HG03558 (cell line): ENCODE data around the gene NMNAT1.
"Not testable (repeated sequence)": the region's sequence is repeated elsewhere in the genome, so short reads cannot be mapped to it uniquely, and the experiment has no call there.

Experiments
- ATAC-seq: cut with Tn5 transposase; IDR thresholded peaks from one replicate; pipeline ENCODE4 v1.9.1; 2021; ENCODE audit warnings: moderate number of reproducible peaks; ENCODE audit not compliant: unreplicated experiment; ENCODE audit errors: extremely low read depth

Gene NMNAT1

DNA sequence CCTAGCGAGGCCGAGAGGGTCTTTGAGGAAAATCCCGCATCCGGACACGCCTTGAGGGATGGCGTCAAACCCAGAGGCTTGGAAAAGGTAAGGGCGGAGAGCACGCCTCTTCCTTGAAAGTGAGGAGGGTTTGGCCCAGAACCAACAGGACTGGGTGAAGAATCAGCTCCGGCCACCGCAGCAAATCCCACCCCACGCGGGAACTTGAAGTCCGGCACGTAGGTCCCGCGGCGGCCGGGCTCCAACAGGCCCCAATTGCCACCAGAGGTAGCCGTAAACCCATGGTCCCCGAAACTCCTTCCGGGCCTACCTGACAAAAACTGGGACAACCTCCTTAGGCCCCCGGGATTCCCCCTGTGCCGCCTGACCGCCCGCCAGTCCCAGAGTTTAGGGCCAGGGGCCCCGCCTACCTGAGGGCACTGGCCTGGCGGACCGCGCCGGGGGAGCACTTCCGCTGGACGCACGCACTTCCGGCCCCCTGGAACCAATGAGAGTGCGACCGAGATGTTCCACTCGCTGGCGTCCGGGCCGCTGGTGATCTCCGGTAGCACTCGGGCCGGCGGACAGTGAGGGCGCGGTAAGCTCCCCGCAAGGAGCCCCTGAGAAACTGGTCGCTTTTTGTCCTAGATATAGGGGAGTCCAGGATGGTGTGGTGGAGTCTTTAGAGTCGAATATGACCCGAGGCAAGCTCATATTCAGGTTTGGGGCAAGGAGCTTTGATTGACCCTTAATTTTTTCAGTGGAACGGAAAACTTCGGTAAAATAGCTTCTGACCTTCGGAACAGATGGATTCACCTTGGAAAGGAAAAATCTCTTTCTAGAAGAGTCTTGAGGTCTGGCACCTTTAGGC lies at the start of gene NMNAT1, which contains the start of gene LZIC:
NMNAT1 (plus strand) TSS at position 537 of the 850 bp plus-strand sequence. CDS start 28,599 bp downstream, outside the sequence.
LZIC (minus strand) TSS at position 453 of the 850 bp plus-strand sequence. CDS start 6,772 bp downstream, outside the sequence.
- peak; percentile 47 for ATAC-seq

DNA sequence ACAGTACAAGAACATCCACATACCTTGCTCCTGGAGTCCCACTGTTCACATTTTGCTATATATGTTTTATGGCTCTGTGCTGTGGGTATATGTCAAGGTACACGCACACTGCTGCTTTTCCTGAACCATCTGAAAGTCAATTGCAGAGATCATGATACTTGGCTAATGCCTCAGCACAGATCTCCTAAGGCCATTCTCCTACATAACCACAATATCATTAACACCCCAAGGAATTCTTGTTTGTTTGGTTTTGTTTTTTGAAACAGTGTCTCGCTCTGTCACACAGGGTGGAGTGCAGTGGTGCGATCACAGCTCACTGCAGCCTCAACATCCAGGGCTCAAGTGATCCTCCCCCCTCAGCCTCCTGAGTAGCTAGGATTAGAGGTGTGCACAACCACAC lies 49.2 kb upstream of the NMNAT1 start:
- ATAC-seq, result no peak

DNA sequence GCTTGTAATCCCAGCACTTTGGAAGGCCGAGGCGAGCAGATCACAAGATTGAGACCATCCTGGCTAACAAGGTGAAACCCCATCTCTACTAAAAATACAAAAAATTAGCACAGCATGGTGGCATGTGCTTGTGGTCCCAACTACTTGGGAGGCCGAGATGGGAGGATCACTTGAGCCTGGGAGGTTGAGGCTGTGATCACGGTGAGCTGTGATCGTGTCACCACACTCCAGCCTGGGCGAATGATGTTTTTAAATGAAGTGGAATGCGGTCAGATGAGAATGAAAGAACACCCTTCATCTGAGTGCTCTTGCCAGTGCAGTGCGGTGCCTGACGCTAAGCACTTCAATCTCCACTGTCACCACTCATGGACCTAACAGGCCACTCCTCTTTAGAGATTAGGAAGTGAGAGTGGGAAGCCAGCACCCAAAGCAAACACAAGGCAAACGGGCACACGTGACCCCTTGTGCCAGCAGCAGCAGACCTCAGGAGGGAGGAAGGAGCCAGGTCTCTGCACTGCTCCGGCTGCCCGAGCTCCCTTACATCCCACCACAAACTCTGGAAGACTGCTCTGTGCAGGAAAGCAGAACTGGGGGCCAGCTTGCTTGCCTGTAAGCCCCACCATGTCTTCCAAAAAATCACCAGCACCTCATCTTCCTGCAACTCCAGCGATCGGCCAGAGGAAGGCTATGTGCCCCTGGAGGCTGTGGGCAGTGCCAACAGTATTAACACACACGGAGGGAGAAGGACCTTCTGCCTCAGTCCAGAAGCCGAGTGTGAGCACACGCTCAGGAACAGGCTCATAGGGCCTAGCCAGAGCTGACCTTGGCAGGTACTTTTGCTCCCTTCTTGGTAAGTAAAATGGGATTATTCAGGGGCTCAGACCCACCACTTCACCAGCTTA lies 42.9 kb upstream of the NMNAT1 start:
- ATAC-seq, result no peak

DNA sequence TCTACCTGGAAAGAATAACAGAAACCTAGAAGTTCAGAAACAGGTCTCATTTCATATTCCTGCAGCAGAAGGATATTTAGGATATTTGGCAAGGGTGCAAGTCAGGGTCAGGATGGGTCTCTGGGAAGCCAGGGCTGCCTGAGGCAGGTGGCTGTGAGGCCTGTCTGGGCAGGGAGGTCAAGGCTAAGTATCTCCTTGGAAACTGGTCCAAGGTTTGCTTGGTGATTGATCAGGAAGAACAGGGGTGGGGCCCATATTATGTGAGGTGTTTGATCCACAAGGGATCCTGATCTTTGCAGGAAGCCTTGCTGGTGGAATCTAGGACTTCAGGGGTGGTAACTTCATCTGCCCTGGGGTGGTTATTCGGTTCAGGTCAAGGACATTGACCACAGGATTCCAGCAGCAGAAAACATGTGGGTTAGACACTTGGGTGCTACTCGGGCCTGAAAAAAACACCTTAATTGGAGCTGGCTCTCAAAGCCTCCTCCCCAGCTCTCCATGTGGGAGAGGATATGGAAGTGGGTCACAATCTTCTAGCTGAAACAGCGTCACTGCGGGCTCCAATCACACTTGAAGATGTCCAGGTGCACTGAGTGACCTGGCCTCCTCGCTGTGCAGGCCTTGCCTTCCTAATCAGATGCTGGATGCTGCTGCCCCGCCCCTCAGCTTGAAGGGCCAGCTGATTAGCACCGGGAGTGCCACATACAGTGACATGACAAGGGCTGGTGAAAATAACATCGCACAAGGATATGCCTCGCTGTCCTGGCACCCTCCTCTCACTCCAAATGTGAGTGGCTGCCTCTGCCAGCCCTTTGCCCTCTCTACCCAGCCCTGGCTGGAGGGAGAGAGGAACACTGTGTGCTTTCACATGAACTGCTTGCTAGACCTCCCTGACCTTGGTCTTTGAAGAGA lies 41.9 kb upstream of the NMNAT1 start:
- no peak for ATAC-seq

DNA sequence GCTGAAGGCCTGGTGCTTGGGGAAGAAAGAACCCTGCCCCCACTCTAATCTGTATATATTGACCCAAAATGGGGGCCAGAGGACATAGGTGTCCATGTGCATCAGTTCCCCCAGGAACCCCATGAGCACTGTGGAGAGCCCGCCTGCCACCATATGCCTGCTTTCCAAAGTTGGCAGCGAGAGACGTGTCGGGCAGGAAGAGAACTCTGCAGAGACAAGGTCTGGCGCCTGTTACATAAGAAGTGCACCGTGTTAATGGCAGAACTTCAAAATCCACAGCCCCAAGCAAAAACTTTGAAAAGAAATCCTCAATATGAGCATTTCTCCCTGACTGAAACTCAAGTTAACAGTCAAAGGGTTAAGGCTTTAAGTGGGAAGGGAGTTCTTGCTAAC lies 41.2 kb upstream of the NMNAT1 start:
- no peak for ATAC-seq

DNA sequence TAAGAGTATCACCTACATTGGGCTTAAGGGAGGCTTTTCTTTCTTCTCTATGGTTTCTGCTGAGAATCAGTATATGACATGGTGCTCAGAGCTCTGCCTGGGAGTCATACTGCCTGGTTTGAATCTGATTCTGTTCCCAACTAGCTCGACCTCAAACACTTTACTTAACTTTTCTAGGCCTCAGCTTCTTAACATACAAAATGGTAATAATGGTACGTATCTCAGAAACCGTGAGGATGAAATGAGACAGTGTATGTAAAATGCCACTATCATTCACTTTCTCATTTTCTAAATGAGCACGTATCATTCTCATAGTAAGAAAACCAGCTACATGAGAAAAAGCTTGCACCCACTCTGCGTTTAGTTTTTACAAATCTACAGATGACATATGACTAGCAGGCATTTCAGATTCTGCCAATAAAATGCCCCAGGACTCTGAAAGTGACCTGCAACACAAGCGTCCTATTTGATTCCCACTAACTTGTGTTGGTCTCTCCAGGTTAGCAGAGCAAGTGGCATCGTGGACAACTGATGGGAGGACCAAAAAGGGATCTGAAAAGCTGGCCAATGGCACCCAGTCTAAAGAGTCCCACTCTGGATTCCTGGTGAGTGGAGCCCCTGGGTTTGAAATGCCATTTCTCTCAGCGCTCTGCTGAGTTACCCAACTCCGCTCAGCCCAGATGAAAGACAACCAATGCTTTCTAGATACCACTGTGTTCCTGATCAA lies 39.3 kb upstream of the NMNAT1 start:
- no peak for ATAC-seq

DNA sequence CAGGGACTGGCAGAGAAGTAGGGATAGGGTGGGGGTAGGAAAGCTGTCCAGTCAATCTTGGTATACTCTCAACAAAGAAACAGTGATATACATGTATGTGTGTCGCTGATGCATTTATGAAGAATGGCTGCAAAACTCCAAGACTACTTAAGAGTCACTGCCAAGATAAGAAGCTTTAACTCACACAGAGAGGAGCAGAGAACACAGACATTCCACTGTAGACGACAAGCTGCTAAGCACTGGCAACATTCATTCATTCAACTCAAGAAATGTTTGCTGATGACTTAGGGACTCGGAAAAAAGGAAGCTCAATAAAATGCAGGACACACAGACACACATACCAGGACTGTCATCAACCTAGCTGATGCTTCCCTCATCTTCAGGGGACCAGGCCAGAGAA lies 38.7 kb upstream of the NMNAT1 start:
- ATAC-seq, result no peak

DNA sequence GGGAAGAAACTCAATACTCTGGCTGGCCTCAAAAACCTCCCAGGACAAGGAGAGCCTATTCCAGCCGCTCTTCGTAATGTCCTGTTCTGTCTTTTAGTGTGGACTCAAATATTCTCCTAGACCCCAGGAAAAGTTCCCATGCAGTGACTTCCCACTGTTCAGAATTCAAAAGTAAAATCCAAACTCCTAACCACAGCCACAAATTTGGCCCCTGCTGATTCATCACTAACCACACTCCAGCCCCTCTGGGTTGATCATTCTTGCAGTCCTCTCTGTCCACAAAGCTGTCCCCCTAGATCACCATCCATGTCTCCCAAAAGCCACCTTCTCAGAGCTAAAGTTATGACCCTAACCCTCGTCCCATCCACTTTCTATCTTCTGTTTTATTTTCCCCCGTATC lies 38.3 kb upstream of the NMNAT1 start:
- ATAC-seq, result no peak

DNA sequence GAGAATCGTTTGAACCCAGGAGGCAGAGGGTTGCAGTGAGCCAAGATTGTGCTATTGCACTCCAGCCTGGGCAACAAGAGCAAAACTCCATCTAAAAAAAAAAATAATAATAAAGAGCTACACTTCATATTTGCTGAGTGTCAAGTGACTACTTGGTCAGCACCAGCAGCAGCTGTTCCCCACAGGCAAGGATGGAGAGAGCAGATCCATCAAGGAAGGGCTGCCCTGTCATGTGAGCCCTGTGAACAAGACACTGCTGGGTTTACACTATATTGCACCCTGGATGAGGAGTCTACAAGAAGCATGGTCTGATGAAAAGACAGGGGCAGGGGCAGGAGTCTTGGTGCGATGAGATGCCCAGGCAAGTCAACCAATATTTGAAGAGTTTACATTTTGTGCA lies 36.8 kb upstream of the NMNAT1 start:
- ATAC-seq, result no peak

DNA sequence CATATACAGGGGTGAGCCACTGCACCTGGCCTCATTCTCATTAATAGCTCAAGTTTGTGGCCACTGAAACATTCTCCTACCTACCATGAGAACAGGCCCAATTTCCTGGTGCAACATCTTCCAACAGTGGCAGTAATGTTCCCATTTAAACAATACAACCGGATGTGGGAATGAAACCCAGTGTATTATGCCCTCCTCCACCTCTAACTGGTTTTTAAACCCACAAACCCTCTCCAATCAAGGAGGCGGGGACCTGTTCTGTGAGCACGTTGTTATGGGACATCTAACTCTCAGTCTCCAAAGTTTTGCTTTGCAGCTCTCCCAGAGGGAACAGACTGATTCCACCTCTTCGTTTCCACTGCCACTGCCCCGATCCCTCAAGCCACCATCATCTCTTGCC lies 35.8 kb upstream of the NMNAT1 start:
- ATAC-seq, result no peak

DNA sequence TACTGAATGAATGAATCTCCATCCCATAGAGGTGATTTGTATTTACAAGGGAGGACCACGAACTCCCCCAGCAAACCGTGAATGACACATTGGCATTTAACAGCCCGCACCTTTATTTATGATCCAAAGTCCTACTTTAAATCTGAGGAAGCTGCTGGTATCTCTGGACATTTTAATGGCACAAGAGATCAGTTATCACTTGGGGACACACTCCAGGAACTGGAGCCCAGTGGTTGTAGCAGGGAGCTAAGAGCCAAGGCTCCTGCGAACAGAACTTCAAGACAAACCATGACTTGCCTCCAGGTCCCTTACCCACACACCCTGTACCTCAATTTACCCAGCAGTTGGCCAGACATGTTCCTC lies 34.4 kb upstream of the NMNAT1 start:
- ATAC-seq, result no peak

DNA sequence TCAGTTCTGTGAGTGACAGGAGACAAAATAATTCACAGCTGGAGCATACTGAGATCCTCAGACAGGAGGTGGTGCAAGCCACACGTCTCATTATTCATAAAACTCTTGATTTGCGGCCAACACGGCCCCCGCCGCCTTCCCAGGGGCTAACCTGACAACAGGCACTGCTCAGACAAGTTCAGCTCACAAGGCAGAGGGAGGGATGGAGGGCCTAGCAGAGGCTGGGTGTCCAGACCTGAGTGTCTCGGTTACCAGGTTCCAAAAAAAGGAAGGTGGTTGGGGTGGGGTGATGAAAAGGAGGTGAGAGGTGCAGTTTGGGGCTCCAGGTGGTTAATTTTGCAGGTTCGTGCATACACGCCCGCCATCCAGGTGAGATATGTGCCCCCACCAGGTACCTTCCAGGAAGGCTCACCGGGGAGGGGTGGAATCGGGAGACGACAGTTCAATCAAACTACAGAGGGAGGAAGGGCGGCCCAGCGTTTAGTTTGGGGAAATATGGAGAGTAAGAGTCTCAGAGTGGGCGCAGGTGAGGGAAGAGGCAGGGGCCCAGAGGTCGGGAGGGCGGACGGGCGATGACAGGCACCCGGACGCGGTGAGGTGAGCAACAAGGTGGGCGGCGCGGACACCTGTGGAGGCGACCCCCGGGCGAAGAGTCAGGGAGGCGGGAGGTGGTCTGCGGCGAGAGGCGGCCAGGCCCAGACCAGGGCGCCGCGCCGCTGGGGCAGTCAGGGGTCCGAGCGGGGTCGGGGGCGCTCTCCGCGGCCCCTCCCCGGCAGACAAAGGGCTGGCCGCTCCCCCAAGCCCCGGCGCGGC lies 33.8 kb upstream of the NMNAT1 start:
- ATAC-seq, result peak; percentile 5

DNA sequence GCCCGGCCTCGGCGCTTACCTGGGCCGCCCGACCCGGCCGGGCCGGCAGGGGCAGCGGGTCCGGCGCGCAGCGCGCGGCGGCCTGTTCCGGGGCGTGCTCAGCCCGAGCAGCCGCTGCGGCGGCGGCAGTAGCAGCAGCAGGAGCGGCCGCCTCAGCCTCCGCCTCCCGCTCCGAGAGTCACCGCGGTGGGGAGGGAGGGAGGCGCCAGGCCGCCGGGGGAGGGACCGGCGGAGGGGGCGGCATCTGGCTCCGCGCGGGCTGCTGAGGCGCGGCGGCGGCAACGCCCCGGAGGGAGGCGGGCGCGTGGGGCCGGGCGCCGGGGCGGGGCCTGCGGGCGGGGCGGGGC lies 33.2 kb upstream of the NMNAT1 start, which contains the start of gene CTNNBIP1:
CTNNBIP1 (minus strand) TSS at position 194 of the 347 bp plus-strand sequence. CDS start 38,205 bp downstream, outside the sequence.
- ATAC-seq, result peak; percentile 41

DNA sequence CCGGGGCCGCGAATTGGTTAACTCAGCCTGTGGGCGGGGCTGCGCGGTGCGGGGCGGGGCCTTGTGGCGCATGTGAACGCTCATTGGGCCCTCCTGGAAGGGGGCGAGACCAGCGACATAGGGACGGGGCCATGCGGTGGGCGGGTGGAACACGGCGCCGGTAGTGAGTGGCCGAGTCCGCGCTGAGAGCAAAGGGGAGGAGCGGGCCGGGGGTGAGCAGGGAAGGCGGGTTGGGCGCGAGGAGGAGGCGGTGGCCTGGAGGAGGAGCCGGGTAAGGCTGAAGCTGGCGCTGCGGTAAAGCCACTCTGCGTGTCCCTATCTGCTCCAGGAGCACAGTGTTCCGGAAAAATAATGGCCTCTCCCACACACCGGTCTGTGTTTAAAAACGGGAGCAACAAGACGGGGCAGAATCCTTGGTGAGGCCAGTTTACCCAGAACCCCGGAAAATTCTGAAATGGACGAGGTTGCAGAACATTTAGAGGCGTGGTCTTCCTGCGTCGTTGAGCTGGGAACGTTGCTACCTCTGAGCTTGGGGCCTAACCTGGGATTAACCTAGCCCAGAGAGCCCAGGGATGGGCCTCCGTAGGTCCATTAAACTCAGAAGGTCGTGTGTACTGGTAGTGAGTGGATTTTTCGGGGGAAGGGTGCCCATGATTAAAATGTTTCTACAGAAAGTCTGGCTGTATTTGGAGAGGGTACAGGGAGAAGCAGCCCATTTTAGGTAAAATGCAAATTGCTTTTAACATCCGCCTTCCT lies 32.7 kb upstream of the NMNAT1 start:
- peak; percentile 67 for ATAC-seq

DNA sequence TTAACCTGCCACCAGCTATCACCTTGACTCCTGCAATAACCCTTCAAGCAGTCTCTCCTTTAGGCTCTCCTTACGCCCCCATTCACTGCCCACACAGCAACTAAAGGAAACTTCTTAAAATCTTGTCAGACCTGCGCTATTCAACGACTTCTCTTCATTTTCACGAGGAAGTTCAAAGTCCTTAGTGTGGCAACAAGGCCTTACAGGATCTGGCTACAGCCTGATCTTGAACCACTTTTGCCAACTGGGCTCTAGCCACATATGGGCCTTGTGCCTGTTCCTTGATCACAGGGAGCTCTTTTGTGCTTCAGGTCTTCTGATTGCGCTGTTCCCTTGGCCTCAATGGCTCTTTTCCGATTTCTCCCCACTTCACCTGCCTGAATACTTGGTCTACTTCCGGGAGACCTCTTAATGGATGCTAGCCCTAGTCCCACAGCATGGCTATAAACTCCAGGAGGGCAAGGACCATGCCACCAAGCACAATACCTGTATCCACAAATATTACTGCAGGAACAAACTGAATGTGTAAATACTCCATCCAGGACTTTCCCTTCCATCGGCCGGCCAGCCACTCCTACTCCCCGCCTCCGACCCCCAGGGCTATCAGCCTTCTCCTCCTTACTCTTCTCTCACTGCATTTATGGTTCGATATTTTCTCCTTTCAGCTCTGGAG lies 30.9 kb upstream of the NMNAT1 start:
- no peak for ATAC-seq

DNA sequence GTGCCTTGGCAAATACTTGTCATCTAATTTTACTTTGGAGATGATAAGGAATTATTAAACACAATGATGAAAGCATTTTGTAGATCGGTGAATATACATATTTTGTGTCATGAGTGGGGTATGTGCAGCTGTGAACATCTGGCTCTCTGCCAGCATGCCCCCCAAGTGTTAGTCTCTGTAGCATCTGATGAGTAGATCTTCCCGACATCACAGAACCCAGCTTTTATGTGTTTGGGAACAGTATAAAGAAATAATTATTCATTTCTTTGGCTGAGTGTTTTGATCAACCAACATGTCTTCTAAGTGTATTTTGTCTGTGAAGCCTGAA lies 28.7 kb upstream of the NMNAT1 start:
- no peak for ATAC-seq

DNA sequence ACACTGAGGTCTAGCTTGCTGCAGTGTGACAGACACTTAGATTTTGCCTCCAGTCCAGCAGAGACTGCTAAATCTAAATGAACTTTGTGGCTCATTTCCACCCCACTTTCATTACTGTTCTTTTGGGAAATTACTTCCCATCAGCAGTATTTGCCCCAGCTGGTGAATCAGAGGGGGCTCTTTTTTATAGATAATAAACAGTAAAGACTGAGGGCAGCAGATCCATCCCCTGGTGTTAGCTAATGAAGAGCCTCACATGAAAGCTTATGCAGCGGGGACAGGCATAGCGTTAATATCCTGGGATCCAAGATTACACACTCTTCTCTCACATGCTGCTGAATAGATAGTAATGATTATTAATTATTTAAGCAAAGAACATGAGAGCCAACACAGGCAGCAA lies 26.8 kb upstream of the NMNAT1 start:
- no peak for ATAC-seq

DNA sequence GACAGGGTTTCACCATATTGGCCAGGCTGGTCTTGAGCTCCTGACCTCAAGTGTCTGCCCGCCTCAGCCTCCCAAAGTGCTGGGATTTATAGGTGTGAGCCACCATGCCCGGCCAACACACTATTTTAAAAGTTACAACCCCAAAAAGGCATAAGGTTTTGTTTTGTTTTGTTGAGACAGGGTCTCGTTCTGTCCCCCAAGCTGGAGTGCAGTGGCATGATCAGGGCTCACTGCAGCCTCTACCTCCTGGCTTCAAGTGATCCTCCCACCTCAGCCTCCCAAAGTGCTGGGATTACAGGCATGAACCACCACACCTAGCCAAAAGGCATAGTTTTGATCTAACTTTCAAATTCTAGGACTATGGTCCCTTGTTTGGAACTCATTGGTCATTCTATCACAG lies 25.8 kb upstream of the NMNAT1 start:
- not testable (repeated sequence) for ATAC-seq
